ENCODE results near the gene B3GNT2. TPM values are rescaled to one million over a fixed set of nuclear protein-coding genes. Genes with fewer than 3 reads are reported as not detected.
"Not testable (repeated sequence)": the region's sequence is repeated elsewhere in the genome, so short reads cannot be mapped to it uniquely, and the experiment has no call there.

Gene B3GNT2
- polyA plus RNA-seq = 10 to 100 TPM; 13.0 to 13.5 TPM

- H3K27me3 ChIP-seq (ENCODE audit: control insufficient read depth in 1 of 2, insufficient read depth in 2 of 2, low read length in 2 of 2) = no peaks in the 10 kb centered on the region
- H3K4me3 ChIP-seq (ENCODE audit: low read depth in 1 of 2, low read length in 2 of 2) = peak within 1 kb of the TSS; percentile 96 to 97
- 1% methylated on average over 42 to 70 of the region's 70 CpGs for WGBS, 2 donors
- peaks cover 0 to 3% of the 10 kb centered on the region in 2 donors for H3K36me3 ChIP-seq (ENCODE audit: control insufficient read depth in 2 of 2, insufficient read depth in 2 of 2, low read length in 1 of 2)
- H3K4me1 ChIP-seq (ENCODE audit: control insufficient read depth in 2 of 2, insufficient read depth in 2 of 2, low read length in 1 of 2) = peaks cover 2 to 4% of the 10 kb centered on the region in 2 donors
- H3K9me3 ChIP-seq (ENCODE audit: control insufficient read depth in 2 of 2, insufficient read depth in 1 of 2, low read depth in 1 of 2, low read length in 1 of 2) = no peaks in the 10 kb centered on the region
- peak within 1 kb of the TSS; percentile 97 to 98 for H3K27ac ChIP-seq (ENCODE audit: low read depth in 2 of 2, low read length in 1 of 2)
Observed at GRCh38 chr2:62195421-62196277, at the start of gene B3GNT2. Gene B3GNT2 (plus strand): TSS chr2:62196115. CDS start chr2:62222221, 26,106 bp downstream.

GRCh38 chr2:62146790-62147189, 49.1 kb upstream of the B3GNT2 start:
- H3K4me1 ChIP-seq (ENCODE audit: control insufficient read depth in 2 of 2, insufficient read depth in 2 of 2, low read length in 1 of 2); H3K9me3 ChIP-seq (ENCODE audit: control insufficient read depth in 2 of 2, insufficient read depth in 1 of 2, low read depth in 1 of 2, low read length in 1 of 2); H3K27ac ChIP-seq (ENCODE audit: low read depth in 2 of 2, low read length in 1 of 2); H3K27me3 ChIP-seq (ENCODE audit: control insufficient read depth in 1 of 2, insufficient read depth in 2 of 2, low read length in 2 of 2); H3K36me3 ChIP-seq (ENCODE audit: control insufficient read depth in 2 of 2, insufficient read depth in 2 of 2, low read length in 1 of 2); H3K4me3 ChIP-seq (ENCODE audit: low read depth in 1 of 2, low read length in 2 of 2): not testable (repeated sequence)
- 84 to 86% methylated on average over 7 of the region's 7 CpGs for WGBS, 2 donors

GRCh38 chr2:62147610-62148301, 48.2 kb upstream of the B3GNT2 start:
- H3K36me3 ChIP-seq (ENCODE audit: control insufficient read depth in 2 of 2, insufficient read depth in 2 of 2, low read length in 1 of 2) = no peaks in the 10 kb centered on the region
- H3K9me3 ChIP-seq (ENCODE audit: control insufficient read depth in 2 of 2, insufficient read depth in 1 of 2, low read depth in 1 of 2, low read length in 1 of 2) = no peaks in the 10 kb centered on the region
- no peaks in the 10 kb centered on the region for H3K4me1 ChIP-seq (ENCODE audit: control insufficient read depth in 2 of 2, insufficient read depth in 2 of 2, low read length in 1 of 2)
- H3K27ac ChIP-seq (ENCODE audit: low read depth in 2 of 2, low read length in 1 of 2) = no peak overlapping the region
- no peak overlapping the region for H3K4me3 ChIP-seq (ENCODE audit: low read depth in 1 of 2, low read length in 2 of 2)
- no peaks in the 10 kb centered on the region for H3K27me3 ChIP-seq (ENCODE audit: control insufficient read depth in 1 of 2, insufficient read depth in 2 of 2, low read length in 2 of 2)
- WGBS, 2 donors = 87 to 94% methylated on average over 4 of the region's 4 CpGs

- H3K36me3 ChIP-seq (ENCODE audit: control insufficient read depth in 2 of 2, insufficient read depth in 2 of 2, low read length in 1 of 2) = no peaks in the 10 kb centered on the region
- no peak overlapping the region for H3K27ac ChIP-seq (ENCODE audit: low read depth in 2 of 2, low read length in 1 of 2)
- no peaks in the 10 kb centered on the region for H3K27me3 ChIP-seq (ENCODE audit: control insufficient read depth in 1 of 2, insufficient read depth in 2 of 2, low read length in 2 of 2)
- no peaks in the 10 kb centered on the region for H3K4me1 ChIP-seq (ENCODE audit: control insufficient read depth in 2 of 2, insufficient read depth in 2 of 2, low read length in 1 of 2)
- no peaks in the 10 kb centered on the region for H3K9me3 ChIP-seq (ENCODE audit: control insufficient read depth in 2 of 2, insufficient read depth in 1 of 2, low read depth in 1 of 2, low read length in 1 of 2)
- H3K4me3 ChIP-seq (ENCODE audit: low read depth in 1 of 2, low read length in 2 of 2) = no peak overlapping the region
Observed at GRCh38 chr2:62149708-62150107, 46.2 kb upstream of the B3GNT2 start.

- H3K27me3 ChIP-seq (ENCODE audit: control insufficient read depth in 1 of 2, insufficient read depth in 2 of 2, low read length in 2 of 2) = no peaks in the 10 kb centered on the region
- 85 to 90% methylated on average over 6 of the region's 6 CpGs for WGBS, 2 donors
- no peak overlapping the region for H3K27ac ChIP-seq (ENCODE audit: low read depth in 2 of 2, low read length in 1 of 2)
Observed at GRCh38 chr2:62150597-62151305, 45.2 kb upstream of the B3GNT2 start.

GRCh38 chr2:62151306-62151638, 44.6 kb upstream of the B3GNT2 start:
- H3K4me1 ChIP-seq (ENCODE audit: control insufficient read depth in 2 of 2, insufficient read depth in 2 of 2, low read length in 1 of 2) = no peaks in the 10 kb centered on the region
- H3K27ac ChIP-seq (ENCODE audit: low read depth in 2 of 2, low read length in 1 of 2) = no peak overlapping the region
- H3K9me3 ChIP-seq (ENCODE audit: control insufficient read depth in 2 of 2, insufficient read depth in 1 of 2, low read depth in 1 of 2, low read length in 1 of 2) = no peaks in the 10 kb centered on the region
- no peaks in the 10 kb centered on the region for H3K27me3 ChIP-seq (ENCODE audit: control insufficient read depth in 1 of 2, insufficient read depth in 2 of 2, low read length in 2 of 2)
- no peak overlapping the region for H3K4me3 ChIP-seq (ENCODE audit: low read depth in 1 of 2, low read length in 2 of 2)
- 81% methylated on average over 4 of the region's 4 CpGs for WGBS, 2 donors
- H3K36me3 ChIP-seq (ENCODE audit: control insufficient read depth in 2 of 2, insufficient read depth in 2 of 2, low read length in 1 of 2) = no peaks in the 10 kb centered on the region

More at GRCh38 chr2:62150597-62151305, 45.2 kb upstream of the B3GNT2 start:
- Histone ChIP-seq H3K9me3 (ENCODE audit: control insufficient read depth in 2 of 2, insufficient read depth in 1 of 2, low read depth in 1 of 2, low read length in 1 of 2) (no peaks in the 10 kb centered on the region), H3K4me1 (ENCODE audit: control insufficient read depth in 2 of 2, insufficient read depth in 2 of 2, low read length in 1 of 2) (no peaks in the 10 kb centered on the region), H3K36me3 (ENCODE audit: control insufficient read depth in 2 of 2, insufficient read depth in 2 of 2, low read length in 1 of 2) (no peaks in the 10 kb centered on the region), H3K4me3 (ENCODE audit: low read depth in 1 of 2, low read length in 2 of 2) (no peak overlapping the region)

GRCh38 chr2:62152000-62152399, 43.9 kb upstream of the B3GNT2 start:
- H3K27ac ChIP-seq (ENCODE audit: low read depth in 2 of 2, low read length in 1 of 2) = no peak overlapping the region
- 80 to 81% methylated on average over 3 of the region's 3 CpGs for WGBS, 2 donors
- H3K4me3 ChIP-seq (ENCODE audit: low read depth in 1 of 2, low read length in 2 of 2) = no peak overlapping the region
- H3K27me3 ChIP-seq (ENCODE audit: control insufficient read depth in 1 of 2, insufficient read depth in 2 of 2, low read length in 2 of 2) = no peaks in the 10 kb centered on the region
- H3K36me3 ChIP-seq (ENCODE audit: control insufficient read depth in 2 of 2, insufficient read depth in 2 of 2, low read length in 1 of 2) = no peaks in the 10 kb centered on the region
- no peaks in the 10 kb centered on the region for H3K9me3 ChIP-seq (ENCODE audit: control insufficient read depth in 2 of 2, insufficient read depth in 1 of 2, low read depth in 1 of 2, low read length in 1 of 2)
- H3K4me1 ChIP-seq (ENCODE audit: control insufficient read depth in 2 of 2, insufficient read depth in 2 of 2, low read length in 1 of 2) = no peaks in the 10 kb centered on the region

GRCh38 chr2:62156861-62157496, 38.9 kb upstream of the B3GNT2 start:
- WGBS, 2 donors = 70 to 78% methylated on average over 6 of the region's 6 CpGs
- no peaks in the 10 kb centered on the region for H3K9me3 ChIP-seq (ENCODE audit: control insufficient read depth in 2 of 2, insufficient read depth in 1 of 2, low read depth in 1 of 2, low read length in 1 of 2)
- H3K27ac ChIP-seq (ENCODE audit: low read depth in 2 of 2, low read length in 1 of 2) = no peak overlapping the region
- H3K4me3 ChIP-seq (ENCODE audit: low read depth in 1 of 2, low read length in 2 of 2) = no peak overlapping the region
- H3K27me3 ChIP-seq (ENCODE audit: control insufficient read depth in 1 of 2, insufficient read depth in 2 of 2, low read length in 2 of 2) = no peaks in the 10 kb centered on the region
- no peaks in the 10 kb centered on the region for H3K4me1 ChIP-seq (ENCODE audit: control insufficient read depth in 2 of 2, insufficient read depth in 2 of 2, low read length in 1 of 2)
- H3K36me3 ChIP-seq (ENCODE audit: control insufficient read depth in 2 of 2, insufficient read depth in 2 of 2, low read length in 1 of 2) = no peaks in the 10 kb centered on the region

- Histone ChIP-seq H3K4me1 (ENCODE audit: control insufficient read depth in 2 of 2, insufficient read depth in 2 of 2, low read length in 1 of 2) (no peaks in the 10 kb centered on the region), H3K27ac (ENCODE audit: low read depth in 2 of 2, low read length in 1 of 2) (no peak overlapping the region), H3K36me3 (ENCODE audit: control insufficient read depth in 2 of 2, insufficient read depth in 2 of 2, low read length in 1 of 2) (no peaks in the 10 kb centered on the region), H3K9me3 (ENCODE audit: control insufficient read depth in 2 of 2, insufficient read depth in 1 of 2, low read depth in 1 of 2, low read length in 1 of 2) (no peaks in the 10 kb centered on the region), H3K4me3 (ENCODE audit: low read depth in 1 of 2, low read length in 2 of 2) (no peak overlapping the region), H3K27me3 (ENCODE audit: control insufficient read depth in 1 of 2, insufficient read depth in 2 of 2, low read length in 2 of 2) (no peaks in the 10 kb centered on the region)
- 83 to 89% methylated on average over 9 of the region's 9 CpGs for whole genome bisulfite sequencing, 2 donors
Observed at GRCh38 chr2:62158444-62159121, 37.3 kb upstream of the B3GNT2 start.

Data from esophagus (tissue), 2 donors.